HepG2 (cell line): ENCODE results near the gene CDK1. TPM values are rescaled to one million over a fixed set of nuclear protein-coding genes. Genes with fewer than 3 reads are reported as not detected.

ENCODE experiments used
- CENPT ChIP-seq: sonication (generic); formaldehyde crosslinking; IDR thresholded peaks from 2 replicates; pipeline ENCODE4 v1.8.0; 2022; ENCODE audit warnings: low read depth, mild to moderate bottlenecking, moderate library complexity, missing genetic modification reagents
- DNMT1 ChIP-seq: sonication (generic); formaldehyde crosslinking; IDR thresholded peaks from 2 replicates; pipeline ENCODE4 v1.5.1; 2020; ENCODE audit warnings: mild to moderate bottlenecking, missing genetic modification reagents
- EZH2 ChIP-seq: conservative IDR thresholded peaks from 2 replicates; pipeline ENCODE4 v1.6.1; 2012; ENCODE audit warnings: mild to moderate bottlenecking, low read depth, low read length, moderate library complexity
- KAT8 ChIP-seq: IDR thresholded peaks from 2 replicates; pipeline ENCODE4 v1.6.1; 2016; ENCODE audit warnings: missing genetic modification reagents, missing compliant biosample characterization
- KLF12 ChIP-seq: sonication (generic); formaldehyde crosslinking; IDR thresholded peaks from 2 replicates; pipeline ENCODE4 v1.4.0; 2020; ENCODE audit warnings: missing genetic modification reagents, borderline replicate concordance
- SUZ12 ChIP-seq: fragments of 150-350 bp; IDR thresholded peaks from 2 replicates; pipeline ENCODE4 v1.6.1; 2014; ENCODE audit warnings: low read depth, low read length
- ZNF484 ChIP-seq: sonication (generic); formaldehyde crosslinking; IDR thresholded peaks from 2 replicates; pipeline ENCODE4 v1.5.1; 2020; ENCODE audit warnings: mild to moderate bottlenecking, low read depth, missing genetic modification reagents, borderline replicate concordance
- ZNF619 ChIP-seq: sonication (generic); formaldehyde crosslinking; IDR thresholded peaks from 2 replicates; pipeline ENCODE4 v1.4.0; 2020; ENCODE audit warnings: mild to moderate bottlenecking, missing genetic modification reagents
- polyA plus RNA-seq, 8 experiments: library from polyadenylated mRNA; depleted of rRNA in 3 of 8; stranded (reverse) in 7 of 8; unstranded in 1 of 8; fragments of >200 nt; fragmentation: Illumina TruSeq in 4 of 8; extraction: Trizol in 4 of 8; gene quantifications; 2 replicates each; pipeline versions ENCODE4 v1.2.1 to v1.2.3, GENCODE V29; 2011 to 2016; ENCODE audit warnings: low read depth in 4 of 8, missing spikeins in 1 of 8, mixed read lengths in 1 of 8; ENCODE audit not compliant: insufficient read depth in 1 of 8
- total RNA-seq, 5 experiments: library from RNA; depleted of rRNA; stranded (reverse); fragments of >200 nt; fragmentation: Illumina TruSeq; extraction: Trizol; gene quantifications; 2 replicates each; pipeline ENCODE4 v1.2.3, GENCODE V29; 2016; ENCODE audit warnings: low read depth in 1 of 5
- TF ChIP-seq, protein P1 (sequence below): sonication (generic); formaldehyde crosslinking; IDR thresholded peaks from 2 replicates; pipeline ENCODE4 v1.5.0; 2020; ENCODE audit warnings: mild to moderate bottlenecking, missing genetic modification reagents, borderline replicate concordance
- TF ChIP-seq, protein P2 (sequence below): sonication (generic); formaldehyde crosslinking; IDR thresholded peaks from 2 replicates; pipeline ENCODE4 v1.4.0; 2020; ENCODE audit warnings: mild to moderate bottlenecking, missing genetic modification reagents
- TF ChIP-seq, protein P3 (sequence below): sonication (generic); formaldehyde crosslinking; IDR thresholded peaks from 2 replicates; pipeline ENCODE4 v1.8.0; 2022; ENCODE audit warnings: missing genetic modification reagents, mild to moderate bottlenecking, borderline replicate concordance

CDK1 gene
- total and polyA plus RNA-seq, 2 of the 13 experiments (the other 11 are each of a cell fraction or from before 2014, with no cell fraction given): 42.6 to 132 TPM

- TF ChIP-seq, protein P1, sequence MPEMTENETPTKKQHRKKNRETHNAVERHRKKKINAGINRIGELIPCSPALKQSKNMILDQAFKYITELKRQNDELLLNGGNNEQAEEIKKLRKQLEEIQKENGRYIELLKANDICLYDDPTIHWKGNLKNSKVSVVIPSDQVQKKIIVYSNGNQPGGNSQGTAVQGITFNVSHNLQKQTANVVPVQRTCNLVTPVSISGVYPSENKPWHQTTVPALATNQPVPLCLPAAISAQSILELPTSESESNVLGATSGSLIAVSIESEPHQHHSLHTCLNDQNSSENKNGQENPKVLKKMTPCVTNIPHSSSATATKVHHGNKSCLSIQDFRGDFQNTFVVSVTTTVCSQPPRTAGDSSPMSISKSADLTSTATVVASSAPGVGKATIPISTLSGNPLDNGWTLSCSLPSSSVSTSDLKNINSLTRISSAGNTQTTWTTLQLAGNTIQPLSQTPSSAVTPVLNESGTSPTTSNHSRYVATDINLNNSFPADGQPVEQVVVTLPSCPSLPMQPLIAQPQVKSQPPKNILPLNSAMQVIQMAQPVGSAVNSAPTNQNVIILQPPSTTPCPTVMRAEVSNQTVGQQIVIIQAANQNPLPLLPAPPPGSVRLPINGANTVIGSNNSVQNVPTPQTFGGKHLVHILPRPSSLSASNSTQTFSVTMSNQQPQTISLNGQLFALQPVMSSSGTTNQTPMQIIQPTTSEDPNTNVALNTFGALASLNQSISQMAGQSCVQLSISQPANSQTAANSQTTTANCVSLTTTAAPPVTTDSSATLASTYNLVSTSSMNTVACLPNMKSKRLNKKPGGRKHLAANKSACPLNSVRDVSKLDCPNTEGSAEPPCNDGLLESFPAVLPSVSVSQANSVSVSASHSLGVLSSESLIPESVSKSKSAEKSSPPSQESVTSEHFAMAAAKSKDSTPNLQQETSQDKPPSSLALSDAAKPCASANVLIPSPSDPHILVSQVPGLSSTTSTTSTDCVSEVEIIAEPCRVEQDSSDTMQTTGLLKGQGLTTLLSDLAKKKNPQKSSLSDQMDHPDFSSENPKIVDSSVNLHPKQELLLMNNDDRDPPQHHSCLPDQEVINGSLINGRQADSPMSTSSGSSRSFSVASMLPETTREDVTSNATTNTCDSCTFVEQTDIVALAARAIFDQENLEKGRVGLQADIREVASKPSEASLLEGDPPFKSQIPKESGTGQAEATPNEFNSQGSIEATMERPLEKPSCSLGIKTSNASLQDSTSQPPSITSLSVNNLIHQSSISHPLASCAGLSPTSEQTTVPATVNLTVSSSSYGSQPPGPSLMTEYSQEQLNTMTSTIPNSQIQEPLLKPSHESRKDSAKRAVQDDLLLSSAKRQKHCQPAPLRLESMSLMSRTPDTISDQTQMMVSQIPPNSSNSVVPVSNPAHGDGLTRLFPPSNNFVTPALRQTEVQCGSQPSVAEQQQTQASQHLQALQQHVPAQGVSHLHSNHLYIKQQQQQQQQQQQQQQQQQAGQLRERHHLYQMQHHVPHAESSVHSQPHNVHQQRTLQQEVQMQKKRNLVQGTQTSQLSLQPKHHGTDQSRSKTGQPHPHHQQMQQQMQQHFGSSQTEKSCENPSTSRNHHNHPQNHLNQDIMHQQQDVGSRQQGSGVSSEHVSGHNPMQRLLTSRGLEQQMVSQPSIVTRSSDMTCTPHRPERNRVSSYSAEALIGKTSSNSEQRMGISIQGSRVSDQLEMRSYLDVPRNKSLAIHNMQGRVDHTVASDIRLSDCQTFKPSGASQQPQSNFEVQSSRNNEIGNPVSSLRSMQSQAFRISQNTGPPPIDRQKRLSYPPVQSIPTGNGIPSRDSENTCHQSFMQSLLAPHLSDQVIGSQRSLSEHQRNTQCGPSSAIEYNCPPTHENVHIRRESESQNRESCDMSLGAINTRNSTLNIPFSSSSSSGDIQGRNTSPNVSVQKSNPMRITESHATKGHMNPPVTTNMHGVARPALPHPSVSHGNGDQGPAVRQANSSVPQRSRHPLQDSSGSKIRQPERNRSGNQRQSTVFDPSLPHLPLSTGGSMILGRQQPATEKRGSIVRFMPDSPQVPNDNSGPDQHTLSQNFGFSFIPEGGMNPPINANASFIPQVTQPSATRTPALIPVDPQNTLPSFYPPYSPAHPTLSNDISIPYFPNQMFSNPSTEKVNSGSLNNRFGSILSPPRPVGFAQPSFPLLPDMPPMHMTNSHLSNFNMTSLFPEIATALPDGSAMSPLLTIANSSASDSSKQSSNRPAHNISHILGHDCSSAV: no peak
- TF ChIP-seq EZH2: no peak
- TF ChIP-seq, protein P2, sequence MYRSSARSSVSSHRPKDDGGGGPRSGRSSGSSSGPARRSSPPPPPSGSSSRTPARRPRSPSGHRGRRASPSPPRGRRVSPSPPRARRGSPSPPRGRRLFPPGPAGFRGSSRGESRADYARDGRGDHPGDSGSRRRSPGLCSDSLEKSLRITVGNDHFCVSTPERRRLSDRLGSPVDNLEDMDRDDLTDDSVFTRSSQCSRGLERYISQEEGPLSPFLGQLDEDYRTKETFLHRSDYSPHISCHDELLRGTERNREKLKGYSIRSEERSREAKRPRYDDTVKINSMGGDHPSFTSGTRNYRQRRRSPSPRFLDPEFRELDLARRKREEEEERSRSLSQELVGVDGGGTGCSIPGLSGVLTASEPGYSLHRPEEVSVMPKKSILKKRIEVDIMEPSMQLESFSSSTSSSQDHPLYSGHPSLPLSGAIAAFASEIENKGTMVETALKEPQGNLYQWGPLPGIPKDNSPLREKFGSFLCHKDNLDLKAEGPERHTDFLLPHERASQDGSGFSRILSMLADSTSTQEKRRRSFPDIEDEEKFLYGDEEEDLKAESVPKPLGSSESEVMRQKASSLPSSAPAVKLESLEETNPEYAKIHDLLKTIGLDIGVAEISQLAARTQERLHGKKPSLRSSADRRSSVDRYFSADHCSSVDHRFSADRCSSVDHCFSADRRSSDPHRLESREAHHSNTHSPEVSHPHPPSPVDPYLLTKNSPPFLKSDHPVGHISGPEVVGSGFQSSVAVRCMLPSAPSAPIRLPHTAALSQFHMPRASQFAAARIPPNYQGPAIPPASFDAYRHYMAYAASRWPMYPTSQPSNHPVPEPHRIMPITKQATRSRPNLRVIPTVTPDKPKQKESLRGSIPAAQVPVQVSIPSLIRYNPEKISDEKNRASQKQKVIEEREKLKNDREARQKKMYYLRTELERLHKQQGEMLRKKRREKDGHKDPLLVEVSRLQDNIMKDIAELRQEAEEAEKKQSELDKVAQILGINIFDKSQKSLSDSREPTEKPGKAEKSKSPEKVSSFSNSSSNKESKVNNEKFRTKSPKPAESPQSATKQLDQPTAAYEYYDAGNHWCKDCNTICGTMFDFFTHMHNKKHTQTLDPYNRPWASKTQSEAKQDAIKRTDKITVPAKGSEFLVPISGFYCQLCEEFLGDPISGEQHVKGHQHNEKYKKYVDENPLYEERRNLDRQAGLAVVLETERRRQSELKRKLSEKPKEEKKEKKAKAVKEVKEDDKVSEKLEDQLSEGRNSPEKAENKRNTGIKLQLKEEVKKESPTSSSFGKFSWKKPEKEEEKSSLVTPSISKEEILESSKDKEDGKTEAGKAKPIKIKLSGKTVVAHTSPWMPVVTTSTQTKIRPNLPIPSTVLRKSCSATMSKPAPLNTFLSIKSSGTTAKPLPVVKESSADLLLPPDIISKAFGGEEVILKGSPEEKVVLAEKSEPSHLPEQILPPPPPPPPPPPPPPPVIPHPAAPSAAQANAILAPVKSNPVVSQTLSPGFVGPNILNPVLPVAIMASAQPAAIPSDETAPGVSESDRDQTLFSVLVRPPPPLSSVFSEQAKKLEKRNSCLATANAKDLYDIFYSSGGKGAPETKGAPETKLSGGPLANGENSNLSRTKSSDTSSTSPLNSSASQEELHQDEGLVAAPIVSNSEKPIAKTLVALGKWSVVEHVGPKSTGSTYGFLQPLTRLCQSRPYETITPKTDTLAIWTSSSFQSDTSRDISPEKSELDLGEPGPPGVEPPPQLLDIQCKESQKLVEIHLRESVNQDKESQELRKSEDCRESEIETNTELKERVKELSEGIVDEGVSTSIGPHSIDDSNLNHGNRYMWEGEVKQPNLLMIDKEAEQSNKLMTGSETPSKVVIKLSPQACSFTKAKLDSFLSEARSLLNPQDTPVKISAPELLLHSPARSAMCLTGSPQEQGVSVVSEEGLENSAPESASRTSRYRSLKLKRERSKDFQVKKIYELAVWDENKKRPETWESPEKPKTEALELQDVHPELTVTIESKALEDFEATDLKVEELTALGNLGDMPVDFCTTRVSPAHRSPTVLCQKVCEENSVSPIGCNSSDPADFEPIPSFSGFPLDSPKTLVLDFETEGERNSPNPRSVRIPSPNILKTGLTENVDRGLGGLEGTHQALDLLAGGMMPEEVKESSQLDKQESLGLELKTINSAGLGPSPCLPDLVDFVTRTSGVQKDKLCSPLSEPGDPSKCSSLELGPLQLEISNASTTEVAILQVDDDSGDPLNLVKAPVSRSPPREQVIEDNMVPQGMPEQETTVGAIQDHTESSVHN (CRISPR knock-in tag): no peak
- TF ChIP-seq SUZ12: no peak
- no peak for TF ChIP-seq ZNF619 (CRISPR knock-in tag)
- TF ChIP-seq KAT8 (CRISPR knock-in tag): no peak
- no peak for TF ChIP-seq CENPT (CRISPR knock-in tag)
- TF ChIP-seq KLF12: peak; percentile 26; the same call in 1 of the 2 replicates
- no peak for TF ChIP-seq DNMT1 (CRISPR knock-in tag)
- TF ChIP-seq, protein P3, sequence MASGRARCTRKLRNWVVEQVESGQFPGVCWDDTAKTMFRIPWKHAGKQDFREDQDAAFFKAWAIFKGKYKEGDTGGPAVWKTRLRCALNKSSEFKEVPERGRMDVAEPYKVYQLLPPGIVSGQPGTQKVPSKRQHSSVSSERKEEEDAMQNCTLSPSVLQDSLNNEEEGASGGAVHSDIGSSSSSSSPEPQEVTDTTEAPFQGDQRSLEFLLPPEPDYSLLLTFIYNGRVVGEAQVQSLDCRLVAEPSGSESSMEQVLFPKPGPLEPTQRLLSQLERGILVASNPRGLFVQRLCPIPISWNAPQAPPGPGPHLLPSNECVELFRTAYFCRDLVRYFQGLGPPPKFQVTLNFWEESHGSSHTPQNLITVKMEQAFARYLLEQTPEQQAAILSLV (CRISPR knock-in tag): no peak
- TF ChIP-seq ZNF484 (CRISPR knock-in tag): no peak
Observed at GRCh38 chr10:60732807-60733516, 45.3 kb upstream of the CDK1 start (continued).
